HEK293 (cell line): Measurements from ENCODE around the gene PIERCE2.
"Not testable (repeated sequence)": the region's sequence is repeated elsewhere in the genome, so short reads cannot be mapped to it uniquely, and the experiment has no call there.

Source experiments
- CTCF ChIP-seq: fragments of 450-650 bp; formaldehyde crosslinking; IDR thresholded peaks from 2 replicates; pipeline ENCODE4 v1.5.1; 2016; ENCODE audit warnings: missing biosample characterization, missing genetic modification characterization
- SP2 ChIP-seq: fragments of 450-650 bp; formaldehyde crosslinking; IDR thresholded peaks from 2 replicates; pipeline ENCODE4 v1.5.1; 2016; ENCODE audit warnings: missing biosample characterization, missing genetic modification characterization
- ZNF114 ChIP-seq: fragments of 450-650 bp; formaldehyde crosslinking; IDR thresholded peaks from 2 replicates; pipeline ENCODE4 v1.5.0; 2017; ENCODE audit warnings: missing biosample characterization, missing genetic modification characterization
- ZNF169 ChIP-seq: fragments of 450-650 bp; formaldehyde crosslinking; IDR thresholded peaks from 2 replicates; pipeline ENCODE4 v1.5.1; 2016; ENCODE audit warnings: missing biosample characterization, missing genetic modification characterization
- ZNF423 ChIP-seq: fragments of 450-650 bp; formaldehyde crosslinking; IDR thresholded peaks from 2 replicates; pipeline ENCODE4 v1.5.1; 2016; ENCODE audit warnings: missing biosample characterization, missing genetic modification characterization
- ZNF561 ChIP-seq: fragments of 450-650 bp; IDR thresholded peaks from 2 replicates; pipeline ENCODE4 v1.5.1; 2018; ENCODE audit warnings: missing biosample characterization, missing genetic modification characterization, borderline replicate concordance
- ZNF600 ChIP-seq: fragments of 450-650 bp; formaldehyde crosslinking; IDR thresholded peaks from 2 replicates; pipeline ENCODE4 v1.5.1; 2016; ENCODE audit warnings: missing biosample characterization, missing genetic modification characterization
- ZNF837 ChIP-seq: fragments of 450-650 bp; formaldehyde crosslinking; IDR thresholded peaks from 2 replicates; pipeline ENCODE4 v1.5.1; 2016; ENCODE audit warnings: missing biosample characterization, missing genetic modification characterization
- TF ChIP-seq, protein P1 (sequence below): fragments of 450-650 bp; formaldehyde crosslinking; IDR thresholded peaks from 2 replicates; pipeline ENCODE4 v1.5.1; 2016; ENCODE audit warnings: missing biosample characterization, missing genetic modification characterization
- TF ChIP-seq, protein P2 (sequence below): fragments of 450-650 bp; formaldehyde crosslinking; IDR thresholded peaks from 2 replicates; pipeline ENCODE4 v1.5.1; 2016; ENCODE audit warnings: missing biosample characterization, missing genetic modification characterization

DNA sequence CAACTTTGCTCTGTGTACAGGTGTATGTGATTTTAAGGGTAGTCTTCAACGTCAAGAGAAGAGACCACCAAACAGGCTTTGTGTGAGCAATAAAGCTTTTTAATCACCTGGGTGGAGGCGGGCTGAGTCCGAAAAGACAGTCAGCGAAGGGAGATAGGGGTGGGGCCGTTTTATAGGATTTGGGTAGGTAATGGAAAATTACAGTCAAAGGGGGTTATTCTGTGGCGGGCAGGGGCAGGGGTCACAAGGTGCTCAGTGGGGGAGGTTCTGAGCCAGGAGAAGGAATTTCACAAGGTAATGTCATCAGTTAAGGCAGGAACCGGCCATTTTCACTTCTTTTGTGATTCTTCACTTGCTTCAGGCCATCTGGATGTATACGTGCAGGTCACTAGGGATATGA, 9.4 kb downstream of the PIERCE2 start:
- TF ChIP-seq CTCF (tag by site-specific recombination); ZNF114; SP2 (tag by site-specific recombination); ZNF423 (tag by site-specific recombination); ZNF561 (tag by site-specific recombination); ZNF600 (tag by site-specific recombination); ZNF837 (tag by site-specific recombination); ZNF169: not testable (repeated sequence)
- TF ChIP-seq, protein P1, sequence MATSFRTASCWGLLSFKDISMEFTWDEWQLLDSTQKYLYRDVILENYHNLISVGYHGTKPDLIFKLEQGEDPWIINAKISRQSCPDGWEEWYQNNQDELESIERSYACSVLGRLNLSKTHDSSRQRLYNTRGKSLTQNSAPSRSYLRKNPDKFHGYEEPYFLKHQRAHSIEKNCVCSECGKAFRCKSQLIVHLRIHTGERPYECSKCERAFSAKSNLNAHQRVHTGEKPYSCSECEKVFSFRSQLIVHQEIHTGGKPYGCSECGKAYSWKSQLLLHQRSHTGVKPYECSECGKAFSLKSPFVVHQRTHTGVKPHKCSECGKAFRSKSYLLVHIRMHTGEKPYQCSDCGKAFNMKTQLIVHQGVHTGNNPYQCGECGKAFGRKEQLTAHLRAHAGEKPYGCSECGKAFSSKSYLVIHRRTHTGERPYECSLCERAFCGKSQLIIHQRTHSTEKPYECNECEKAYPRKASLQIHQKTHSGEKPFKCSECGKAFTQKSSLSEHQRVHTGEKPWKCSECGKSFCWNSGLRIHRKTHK (tag by site-specific recombination), result not testable (repeated sequence)
- TF ChIP-seq, protein P2, sequence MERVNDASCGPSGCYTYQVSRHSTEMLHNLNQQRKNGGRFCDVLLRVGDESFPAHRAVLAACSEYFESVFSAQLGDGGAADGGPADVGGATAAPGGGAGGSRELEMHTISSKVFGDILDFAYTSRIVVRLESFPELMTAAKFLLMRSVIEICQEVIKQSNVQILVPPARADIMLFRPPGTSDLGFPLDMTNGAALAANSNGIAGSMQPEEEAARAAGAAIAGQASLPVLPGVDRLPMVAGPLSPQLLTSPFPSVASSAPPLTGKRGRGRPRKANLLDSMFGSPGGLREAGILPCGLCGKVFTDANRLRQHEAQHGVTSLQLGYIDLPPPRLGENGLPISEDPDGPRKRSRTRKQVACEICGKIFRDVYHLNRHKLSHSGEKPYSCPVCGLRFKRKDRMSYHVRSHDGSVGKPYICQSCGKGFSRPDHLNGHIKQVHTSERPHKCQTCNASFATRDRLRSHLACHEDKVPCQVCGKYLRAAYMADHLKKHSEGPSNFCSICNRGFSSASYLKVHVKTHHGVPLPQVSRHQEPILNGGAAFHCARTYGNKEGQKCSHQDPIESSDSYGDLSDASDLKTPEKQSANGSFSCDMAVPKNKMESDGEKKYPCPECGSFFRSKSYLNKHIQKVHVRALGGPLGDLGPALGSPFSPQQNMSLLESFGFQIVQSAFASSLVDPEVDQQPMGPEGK (tag by site-specific recombination), result not testable (repeated sequence)
